Parathyroid adenoma (tissue), 2 donors: Measurements from ENCODE around the gene MCAM.
A peak's percentile ranks its signal among the peaks of the same experiment; 100 is the strongest.

Source experiments
- H2AFZ ChIP-seq: fragments of 300-600 bp; sonication (generic); one replicate; pipeline ENCODE4 v1.7.0; 2017; ENCODE audit warnings: antibody characterized with exemption, mild to moderate bottlenecking
- H3K27ac ChIP-seq: fragments of 300-600 bp; sonication (generic); one replicate; pipeline ENCODE4 v1.7.0; 2017
- H3K27me3 ChIP-seq: fragments of 300-600 bp; sonication (generic); one replicate; pipeline ENCODE4 v1.7.0; 2017; ENCODE audit warnings: low read length; ENCODE audit not compliant: control insufficient read depth, insufficient read depth
- H3K36me3 ChIP-seq: fragments of 300-600 bp; sonication (generic); one replicate; pipeline ENCODE4 v1.7.0; 2017; ENCODE audit warnings: low read length; ENCODE audit not compliant: control insufficient read depth, insufficient read depth
- H3K4me1 ChIP-seq: fragments of 300-600 bp; sonication (generic); one replicate; pipeline ENCODE4 v1.7.0; 2017; ENCODE audit warnings: control low read depth
- H3K4me2 ChIP-seq: fragments of 300-600 bp; sonication (generic); one replicate; pipeline ENCODE4 v1.7.0; 2017; ENCODE audit warnings: low read length
- H3K4me3 ChIP-seq: fragments of 300-600 bp; sonication (generic); one replicate; pipeline ENCODE4 v1.7.0; 2017; ENCODE audit warnings: low read depth, low read length
- H3K79me2 ChIP-seq: fragments of 300-600 bp; sonication (generic); one replicate; pipeline ENCODE4 v1.7.0; 2017; ENCODE audit warnings: control low read depth
- H3K9ac ChIP-seq: fragments of 300-600 bp; sonication (generic); one replicate; pipeline ENCODE4 v1.7.0; 2017; ENCODE audit warnings: mild to moderate bottlenecking
- H3K9me3 ChIP-seq: fragments of 300-600 bp; sonication (generic); one replicate; pipeline ENCODE4 v1.7.0; 2017; ENCODE audit warnings: low read length; ENCODE audit not compliant: control insufficient read depth
- CTCF ChIP-seq: fragments of 300-600 bp; sonication (generic); IDR thresholded peaks from one replicate; pipeline ENCODE4 v1.7.0; 2017; ENCODE audit warnings: antibody characterized with exemption, mild to moderate bottlenecking
- donor health status: primary hyperparathyroidism.

Gene MCAM

GRCh38 chr11:119330237-119330636 is 13.3 kb upstream of the MCAM start:
- no peak overlapping the region for H3K4me2 ChIP-seq
- no peak overlapping the region for H2AFZ ChIP-seq
- no peaks in the 10 kb centered on the region for H3K4me1 ChIP-seq
- TF ChIP-seq CTCF, result no peak
- H3K79me2 ChIP-seq, result no peaks in the 10 kb centered on the region
- H3K9me3 ChIP-seq, result no peaks in the 10 kb centered on the region
- no peaks in the 10 kb centered on the region for H3K27me3 ChIP-seq
- no peak overlapping the region for H3K9ac ChIP-seq
- no peaks in the 10 kb centered on the region for H3K36me3 ChIP-seq
- no peak overlapping the region for H3K27ac ChIP-seq
- H3K4me3 ChIP-seq, result no peak overlapping the region

GRCh38 chr11:119329320-119329719 is 12.4 kb upstream of the MCAM start:
- no peaks in the 10 kb centered on the region for H3K4me1 ChIP-seq
- no peaks in the 10 kb centered on the region for H3K27me3 ChIP-seq
- no peak overlapping the region for H3K27ac ChIP-seq
- no peaks in the 10 kb centered on the region for H3K79me2 ChIP-seq
- TF ChIP-seq CTCF, result no peak
- H3K36me3 ChIP-seq, result no peaks in the 10 kb centered on the region
- no peak overlapping the region for H3K4me3 ChIP-seq
- no peak overlapping the region for H3K9ac ChIP-seq
- no peak overlapping the region for H3K4me2 ChIP-seq
- H3K9me3 ChIP-seq, result no peaks in the 10 kb centered on the region
- H2AFZ ChIP-seq, result no peak overlapping the region

DNA sequence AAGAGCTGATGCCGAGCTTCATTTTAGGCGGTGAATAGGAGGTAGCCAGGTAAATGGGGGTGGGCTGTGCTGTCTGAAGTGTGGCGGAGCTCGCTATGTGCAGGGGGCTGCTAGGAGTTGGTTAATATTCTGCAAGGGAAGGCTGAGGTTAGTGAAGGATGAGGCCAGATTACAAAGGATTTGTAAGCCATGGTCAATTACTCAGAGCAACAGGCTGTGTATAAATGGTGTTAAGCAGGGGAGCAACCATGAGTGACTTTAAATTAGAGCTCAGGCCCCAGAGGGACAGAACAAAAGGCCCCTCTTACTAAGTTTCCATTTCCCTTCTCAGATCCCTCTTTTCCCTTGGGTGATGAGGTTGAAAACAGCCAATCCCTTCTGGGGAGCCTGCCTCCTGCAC is 7.3 kb upstream of the MCAM start:
- Histone ChIP-seq H3K27me3 (no peaks in the 10 kb centered on the region), H3K4me1 (peaks cover 4% of the 10 kb centered on the region), H3K9ac (no peak overlapping the region), H3K79me2 (no peaks in the 10 kb centered on the region), H3K9me3 (no peaks in the 10 kb centered on the region), H2AFZ (no peak overlapping the region), H3K27ac (no peak overlapping the region), H3K4me2 (no peak overlapping the region), H3K4me3 (no peak overlapping the region), H3K36me3 (no peaks in the 10 kb centered on the region)
- TF ChIP-seq CTCF, result no peak

DNA sequence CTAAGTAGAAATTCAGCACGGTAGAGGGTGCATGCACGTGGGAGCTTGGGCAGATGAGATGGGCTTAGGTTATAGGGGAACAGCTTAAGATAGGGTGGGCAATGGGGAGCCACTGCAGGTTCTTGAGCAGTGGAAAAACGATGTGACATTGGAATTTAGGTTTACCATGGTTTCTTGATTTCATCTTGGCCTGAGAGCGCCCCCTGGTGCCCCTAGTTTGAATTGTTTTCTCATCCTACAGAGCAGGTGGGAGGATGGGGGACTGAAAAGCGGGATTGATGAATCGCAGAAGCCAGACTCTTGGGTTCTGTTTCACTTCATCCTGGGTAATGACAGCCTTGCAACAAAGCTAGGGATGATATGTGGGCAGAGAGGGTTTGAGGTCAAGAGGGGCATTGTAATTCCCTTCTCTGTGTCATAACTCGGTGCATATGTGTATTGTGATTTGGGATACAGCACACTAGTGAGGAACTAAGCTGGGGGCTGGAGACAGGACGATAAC is 6.7 kb upstream of the MCAM start:
- no peaks in the 10 kb centered on the region for H3K27me3 ChIP-seq
- H3K79me2 ChIP-seq, result no peaks in the 10 kb centered on the region
- H3K36me3 ChIP-seq, result no peaks in the 10 kb centered on the region
- peaks cover 4% of the 10 kb centered on the region for H3K4me1 ChIP-seq
- H3K9me3 ChIP-seq, result no peaks in the 10 kb centered on the region
- no peak overlapping the region for H3K4me3 ChIP-seq
- H3K4me2 ChIP-seq, result no peak overlapping the region
- no peak overlapping the region for H2AFZ ChIP-seq
- peak; percentile 52 for TF ChIP-seq CTCF
- H3K27ac ChIP-seq, result no peak overlapping the region
- no peak overlapping the region for H3K9ac ChIP-seq

- no peaks in the 10 kb centered on the region for H3K27me3 ChIP-seq
- no peak for TF ChIP-seq CTCF
- no peak overlapping the region for H3K9ac ChIP-seq
- no peak overlapping the region for H3K4me2 ChIP-seq
- peaks cover 4% of the 10 kb centered on the region for H3K4me1 ChIP-seq
- no peak overlapping the region for H3K27ac ChIP-seq
- no peak overlapping the region for H3K4me3 ChIP-seq
- no peaks in the 10 kb centered on the region for H3K9me3 ChIP-seq
- no peaks in the 10 kb centered on the region for H3K79me2 ChIP-seq
- H3K36me3 ChIP-seq, result no peaks in the 10 kb centered on the region
- no peak overlapping the region for H2AFZ ChIP-seq
Observed at GRCh38 chr11:119322921-119323531, 6.1 kb upstream of the MCAM start.
